ENCODE measurements around the gene RAP1GAP.

DNA sequence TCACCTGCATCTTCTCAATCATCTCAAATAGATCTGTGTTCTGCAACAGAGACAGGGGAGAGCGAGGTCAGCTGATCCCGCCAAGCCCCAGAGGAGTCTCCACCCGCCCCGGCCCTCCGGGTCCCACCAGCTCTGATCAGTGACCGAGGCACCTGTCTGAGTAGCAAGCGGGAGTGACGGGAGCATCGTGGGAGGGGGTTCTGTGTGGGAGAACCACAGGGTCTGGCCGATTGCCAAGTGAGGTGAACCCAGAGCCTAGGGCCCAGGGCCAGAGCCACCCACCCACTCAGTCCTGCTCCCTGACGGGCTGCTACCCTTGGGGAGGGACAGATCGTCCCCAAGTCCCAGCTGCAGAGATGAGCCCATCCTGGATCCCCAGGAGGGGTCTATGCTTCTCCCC is 49.1 kb downstream of the RAP1GAP start:
- TF ChIP-seq EZH2 (IDR thresholded peaks at IDR 0.05; ENCODE audit: low read depth): no peak
- TF ChIP-seq, protein P1, sequence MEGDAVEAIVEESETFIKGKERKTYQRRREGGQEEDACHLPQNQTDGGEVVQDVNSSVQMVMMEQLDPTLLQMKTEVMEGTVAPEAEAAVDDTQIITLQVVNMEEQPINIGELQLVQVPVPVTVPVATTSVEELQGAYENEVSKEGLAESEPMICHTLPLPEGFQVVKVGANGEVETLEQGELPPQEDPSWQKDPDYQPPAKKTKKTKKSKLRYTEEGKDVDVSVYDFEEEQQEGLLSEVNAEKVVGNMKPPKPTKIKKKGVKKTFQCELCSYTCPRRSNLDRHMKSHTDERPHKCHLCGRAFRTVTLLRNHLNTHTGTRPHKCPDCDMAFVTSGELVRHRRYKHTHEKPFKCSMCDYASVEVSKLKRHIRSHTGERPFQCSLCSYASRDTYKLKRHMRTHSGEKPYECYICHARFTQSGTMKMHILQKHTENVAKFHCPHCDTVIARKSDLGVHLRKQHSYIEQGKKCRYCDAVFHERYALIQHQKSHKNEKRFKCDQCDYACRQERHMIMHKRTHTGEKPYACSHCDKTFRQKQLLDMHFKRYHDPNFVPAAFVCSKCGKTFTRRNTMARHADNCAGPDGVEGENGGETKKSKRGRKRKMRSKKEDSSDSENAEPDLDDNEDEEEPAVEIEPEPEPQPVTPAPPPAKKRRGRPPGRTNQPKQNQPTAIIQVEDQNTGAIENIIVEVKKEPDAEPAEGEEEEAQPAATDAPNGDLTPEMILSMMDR (conservative IDR thresholded peaks at IDR 0.05): no peak

Measured in PC-9 (cell line).